RWPE2 (cell line): ENCODE results near the gene SLC39A11.
"Not testable (repeated sequence)": the region's sequence is repeated elsewhere in the genome, so short reads cannot be mapped to it uniquely, and the experiment has no call there.

Source experiments
- ATAC-seq: fragments of 200-7000 bp; cut with Tn5 transposase; 3 replicates; pipeline ENCODE4 v1.9.1; 2021; ENCODE audit warnings: low read depth
- DNase-seq: peaks from one replicate; pipeline ENCODE4 v3.0.0-alpha.2; 2020; ENCODE audit warnings: low spot score
- H3K27ac ChIP-seq: fragments of 450-650 bp; 2 replicates; pipeline ENCODE4 v1.5.1; 2017; ENCODE audit warnings: mild to moderate bottlenecking; ENCODE audit not compliant: poor library complexity, severe bottlenecking
- H3K27me3 ChIP-seq: fragments of 250-450 bp; sonication (Bioruptor Pico); 2 replicates; pipeline ENCODE4 v1.5.1; 2021; ENCODE audit warnings: mild to moderate bottlenecking, moderate library complexity; ENCODE audit not compliant: insufficient read depth, poor library complexity, severe bottlenecking
- H3K36me3 ChIP-seq: fragments of 250-450 bp; sonication (Bioruptor Pico); 2 replicates; pipeline ENCODE4 v1.5.1; 2020; ENCODE audit warnings: low read depth, mild to moderate bottlenecking, moderate library complexity
- H3K4me1 ChIP-seq: fragments of 250-450 bp; sonication (Bioruptor Pico); 2 replicates; pipeline ENCODE4 v1.5.1; 2021; ENCODE audit warnings: mild to moderate bottlenecking, moderate library complexity; ENCODE audit not compliant: insufficient read depth, poor library complexity, severe bottlenecking
- H3K4me3 ChIP-seq: fragments of 250-450 bp; sonication (Bioruptor Pico); 2 replicates; pipeline ENCODE4 v1.5.1; 2021; ENCODE audit warnings: mild to moderate bottlenecking, moderate library complexity; ENCODE audit not compliant: severe bottlenecking
- H3K9me3 ChIP-seq: fragments of 250-450 bp; sonication (Bioruptor Pico); 2 replicates; pipeline ENCODE4 v1.5.1; 2021; ENCODE audit warnings: mild to moderate bottlenecking, moderate library complexity; ENCODE audit not compliant: severe bottlenecking
- CTCF ChIP-seq: fragments of 450-650 bp; IDR thresholded peaks from one replicate; pipeline ENCODE4 v1.5.1; 2017; ENCODE audit warnings: mild to moderate bottlenecking, moderate library complexity; ENCODE audit not compliant: poor library complexity, severe bottlenecking

The SLC39A11 gene

DNA sequence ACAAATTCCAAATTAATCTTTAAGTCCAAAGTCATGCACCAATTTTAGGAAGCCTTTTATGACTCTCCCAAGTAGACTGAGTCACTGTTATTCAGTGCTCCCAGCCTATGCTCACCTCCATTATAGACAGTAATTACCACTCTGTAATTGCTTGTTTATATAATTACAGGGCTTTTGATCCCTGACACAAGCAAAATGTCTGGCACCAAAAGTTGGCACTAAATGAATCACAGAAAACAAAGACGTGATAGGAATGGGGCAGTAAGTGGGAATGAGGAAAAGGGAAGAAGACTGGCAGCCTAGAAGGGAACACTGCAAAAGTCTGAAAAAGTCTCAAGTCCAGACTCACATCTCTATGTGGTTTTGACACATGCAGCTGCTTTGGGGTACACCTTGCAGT is 94.1 kb downstream of the SLC39A11 start:
- Histone ChIP-seq H3K36me3 (no peaks in the 10 kb centered on the region), H3K27me3 (no peaks in the 10 kb centered on the region), H3K4me1 (no peaks in the 10 kb centered on the region), H3K4me3 (no peak overlapping the region), H3K9me3 (no peaks in the 10 kb centered on the region), H3K27ac (no peak overlapping the region)
- DNase-seq, result no peak
- no peak for ATAC-seq
- TF ChIP-seq CTCF, result no peak

GRCh38 chr17:72997559-72997958 is 94.9 kb downstream of the SLC39A11 start:
- ATAC-seq, result no peak

GRCh38 chr17:72996791-72997190 is 95.7 kb downstream of the SLC39A11 start:
- no peak for TF ChIP-seq CTCF
- ATAC-seq (no peak), DNase-seq (no peak)
- H3K9me3 ChIP-seq, result no peaks in the 10 kb centered on the region
- H3K27me3 ChIP-seq, result no peaks in the 10 kb centered on the region
- no peak overlapping the region for H3K4me3 ChIP-seq
- no peaks in the 10 kb centered on the region for H3K36me3 ChIP-seq
- peaks cover 9% of the 10 kb centered on the region for H3K4me1 ChIP-seq
- H3K27ac ChIP-seq, result no peak overlapping the region

More at GRCh38 chr17:72997559-72997958, 94.9 kb downstream of the SLC39A11 start:
- TF ChIP-seq CTCF, result no peak
- DNase-seq, result no peak
- Histone ChIP-seq H3K4me3 (no peak overlapping the region), H3K27me3 (no peaks in the 10 kb centered on the region), H3K36me3 (no peaks in the 10 kb centered on the region), H3K27ac (no peak overlapping the region), H3K4me1 (peaks cover 6% of the 10 kb centered on the region), H3K9me3 (no peaks in the 10 kb centered on the region)

DNA sequence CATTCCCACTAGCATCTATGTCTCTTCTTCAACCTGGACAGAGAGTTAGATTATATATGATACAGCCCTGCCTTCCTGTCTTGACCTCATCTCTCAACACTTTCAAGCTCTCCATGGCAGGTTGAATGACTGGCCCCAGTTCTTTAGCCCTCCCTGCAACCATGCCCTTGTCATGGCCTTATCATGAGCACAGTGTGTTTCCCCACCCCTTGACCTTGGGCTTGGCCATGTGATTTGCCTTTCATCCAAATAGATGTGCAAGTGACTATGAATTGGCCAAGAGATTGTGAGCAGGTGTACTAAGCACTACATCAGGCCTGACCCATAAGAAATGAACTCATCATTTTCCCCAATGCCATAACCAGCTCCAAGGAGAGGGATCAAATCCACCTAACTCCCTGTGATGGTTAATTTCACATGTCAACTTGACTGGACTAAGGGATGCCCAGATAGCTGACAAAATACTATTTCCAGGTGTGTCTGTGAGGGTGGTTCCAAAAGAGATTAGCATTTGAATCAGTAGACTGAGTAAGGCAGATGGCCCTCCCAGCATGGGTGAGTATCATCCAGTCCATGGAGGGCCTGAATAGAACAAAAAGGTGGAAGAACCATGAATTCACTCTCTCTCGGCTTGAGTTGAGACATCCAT is 97.4 kb downstream of the SLC39A11 start:
- Histone ChIP-seq H3K36me3 (no peaks in the 10 kb centered on the region), H3K9me3 (no peaks in the 10 kb centered on the region), H3K27ac (no peak overlapping the region), H3K4me1 (peaks cover 9% of the 10 kb centered on the region), H3K27me3 (no peaks in the 10 kb centered on the region), H3K4me3 (no peak overlapping the region)
- no peak for ATAC-seq
- no peak for DNase-seq
- TF ChIP-seq CTCF, result no peak

GRCh38 chr17:72992783-72993467 is 99.6 kb downstream of the SLC39A11 start:
- not testable (repeated sequence) for DNase-seq, H3K36me3 ChIP-seq, H3K27me3 ChIP-seq, H3K9me3 ChIP-seq, H3K4me3 ChIP-seq, H3K27ac ChIP-seq, ATAC-seq, H3K4me1 ChIP-seq
